HG03575 (cell line): Measurements from ENCODE around the gene ASIC2.

Experiments used
- ATAC-seq: cut with Tn5 transposase; IDR thresholded peaks from one replicate; pipeline ENCODE4 v1.9.1; 2021; ENCODE audit not compliant: unreplicated experiment, insufficient number of reproducible peaks, low FRiP score; ENCODE audit errors: extremely low read depth

ASIC2 gene

GRCh38 chr17:33262266-33263123 is 30.6 kb downstream of the ASIC2 start:
- no peak for ATAC-seq

- no peak for ATAC-seq
Measured at GRCh38 chr17:33261820-33262219, 31.3 kb downstream of the ASIC2 start.

GRCh38 chr17:33260638-33261037 is 32.5 kb downstream of the ASIC2 start:
- no peak for ATAC-seq

GRCh38 chr17:33258296-33258695 is 34.8 kb downstream of the ASIC2 start:
- ATAC-seq: no peak

GRCh38 chr17:33245183-33245582 is 47.9 kb downstream of the ASIC2 start:
- ATAC-seq: no peak

GRCh38 chr17:33243732-33244131 is 49.4 kb downstream of the ASIC2 start:
- ATAC-seq: no peak

- ATAC-seq: no peak
Measured at GRCh38 chr17:33242375-33243124, 50.5 kb downstream of the ASIC2 start.

- no peak for ATAC-seq
Measured at GRCh38 chr17:33241390-33241789, 51.7 kb downstream of the ASIC2 start.

GRCh38 chr17:33240362-33240761 is 52.7 kb downstream of the ASIC2 start:
- ATAC-seq: no peak

GRCh38 chr17:33239702-33240101 is 53.4 kb downstream of the ASIC2 start:
- ATAC-seq: no peak

GRCh38 chr17:33234930-33235685 is 58.0 kb downstream of the ASIC2 start:
- no peak for ATAC-seq

GRCh38 chr17:33234233-33234632 is 58.9 kb downstream of the ASIC2 start:
- ATAC-seq: no peak

- no peak for ATAC-seq
Measured at GRCh38 chr17:33233811-33234177, 59.3 kb downstream of the ASIC2 start.

GRCh38 chr17:33229499-33229898 is 63.6 kb downstream of the ASIC2 start:
- no peak for ATAC-seq

GRCh38 chr17:33229028-33229427 is 64.1 kb downstream of the ASIC2 start:
- no peak for ATAC-seq

- ATAC-seq: no peak
Measured at GRCh38 chr17:33228548-33228947, 64.5 kb downstream of the ASIC2 start.

- no peak for ATAC-seq
Measured at GRCh38 chr17:33227911-33228310, 65.2 kb downstream of the ASIC2 start.

- no peak for ATAC-seq
Measured at GRCh38 chr17:33225994-33226393, 67.1 kb downstream of the ASIC2 start.

- no peak for ATAC-seq
Measured at GRCh38 chr17:33225509-33225908, 67.6 kb downstream of the ASIC2 start.

- ATAC-seq: no peak
Measured at GRCh38 chr17:33220036-33220435, 73.1 kb downstream of the ASIC2 start.
